NCI-H1436 (cell line): Measurements from ENCODE around the gene ATXN1.

Experiments used
- DNase-seq: peaks from one replicate; lab custom pipeline; 2025; lab: John Stamatoyannopoulos, UW

ATXN1 gene

GRCh38 chr6:16305788-16306187 is 455.5 kb downstream of the ATXN1 start:
- DNase-seq, result no peak

DNA sequence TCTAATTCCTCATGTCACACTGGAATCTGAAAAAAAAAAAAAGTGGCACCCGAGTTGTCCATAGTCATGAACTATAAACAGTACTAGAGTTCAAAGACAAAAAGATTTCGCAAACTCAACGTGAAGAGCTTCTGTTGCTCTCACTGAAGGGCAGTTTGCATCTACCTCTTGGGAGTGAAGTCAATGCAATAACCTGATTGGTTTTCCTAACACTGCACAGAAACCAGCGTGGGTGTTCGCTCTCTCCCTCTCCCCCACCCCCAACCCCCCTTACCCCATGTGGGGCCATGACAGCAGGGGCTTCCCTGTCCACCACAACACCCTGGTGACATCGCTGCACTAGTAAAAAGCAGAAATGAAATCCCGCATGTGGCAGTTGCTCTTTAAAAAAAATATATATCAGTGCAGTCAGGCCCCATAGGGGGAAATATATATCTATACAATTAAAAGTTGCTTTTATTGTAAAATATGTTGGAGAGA is 456.0 kb downstream of the ATXN1 start:
- DNase-seq, result no peak

GRCh38 chr6:16302721-16303552 is 458.3 kb downstream of the ATXN1 start:
- no peak for DNase-seq

DNA sequence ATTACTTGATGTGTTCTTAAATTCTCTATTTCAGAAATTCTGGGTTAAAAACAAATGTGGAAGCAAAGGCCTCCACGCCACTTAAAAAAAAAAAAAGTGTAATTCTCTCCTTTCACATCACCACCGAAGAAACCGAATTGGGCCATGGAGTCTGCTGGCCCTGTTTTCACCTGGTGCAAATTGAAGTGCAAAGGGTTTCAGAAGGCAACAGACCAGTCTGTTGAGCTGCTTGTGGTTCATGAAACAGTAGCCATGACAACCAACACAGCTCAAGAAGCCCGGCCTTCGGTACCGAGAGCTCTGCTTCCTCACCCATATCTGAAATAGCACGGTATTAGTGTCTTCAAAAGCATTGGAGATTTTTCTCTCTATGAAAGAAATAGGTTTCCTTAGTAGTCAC is 459.7 kb downstream of the ATXN1 start:
- DNase-seq, result no peak

- no peak for DNase-seq
Measured at GRCh38 chr6:16299861-16300260, 461.4 kb downstream of the ATXN1 start.

DNA sequence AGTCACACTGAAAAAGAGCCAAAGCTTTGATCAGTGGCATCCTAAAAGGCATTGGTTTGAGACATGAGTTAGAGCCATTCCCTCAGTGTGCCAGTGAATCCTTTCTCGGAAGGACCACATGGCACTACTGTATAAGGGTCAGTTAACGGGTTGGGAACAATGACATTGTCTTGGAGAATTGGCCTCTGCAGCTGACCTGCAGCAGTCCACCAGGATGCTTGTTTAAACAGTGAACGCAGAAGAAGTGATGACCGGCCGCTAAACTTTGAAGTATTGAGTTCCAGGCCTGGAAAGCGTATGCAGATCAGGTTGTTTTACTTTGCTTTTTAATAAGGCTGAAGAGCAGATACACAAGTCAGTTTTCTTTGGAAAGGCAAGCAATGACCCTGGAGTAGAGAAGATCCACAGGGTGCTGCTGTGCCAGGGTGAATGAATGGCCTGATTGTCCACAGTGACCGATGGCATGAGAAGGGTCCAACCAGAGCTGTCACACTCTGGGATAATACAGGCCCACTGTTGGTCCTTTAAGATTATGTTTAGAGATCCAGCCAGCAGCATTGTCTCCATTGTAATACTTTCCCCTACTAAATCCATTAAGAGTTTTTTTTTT is 465.1 kb downstream of the ATXN1 start:
- DNase-seq, result no peak

GRCh38 chr6:16295471-16295870 is 465.8 kb downstream of the ATXN1 start:
- no peak for DNase-seq

GRCh38 chr6:16295060-16295459 is 466.2 kb downstream of the ATXN1 start:
- DNase-seq, result no peak

GRCh38 chr6:16294371-16294770 is 466.9 kb downstream of the ATXN1 start:
- no peak for DNase-seq

DNA sequence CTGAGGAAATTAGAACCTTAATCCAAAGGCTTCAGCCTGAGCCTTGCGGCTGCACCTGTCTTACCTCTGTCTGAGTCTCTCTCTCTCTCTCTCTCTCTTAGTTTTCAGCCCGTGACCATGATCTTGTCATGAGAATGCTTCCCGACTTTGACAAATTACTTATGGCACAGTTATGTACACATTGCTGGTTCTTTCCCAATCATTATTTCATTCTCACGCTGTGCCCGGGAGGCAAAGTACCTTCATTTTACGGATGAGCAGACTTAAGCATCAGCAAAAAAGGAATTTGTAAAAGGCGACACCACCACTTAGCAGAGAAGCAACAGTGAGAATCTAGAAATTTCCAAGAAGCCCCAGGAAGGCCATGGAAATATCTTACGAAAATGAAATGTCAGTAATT is 468.3 kb downstream of the ATXN1 start:
- no peak for DNase-seq

- no peak for DNase-seq
Measured at GRCh38 chr6:16292432-16292831, 468.8 kb downstream of the ATXN1 start.

GRCh38 chr6:16291739-16292138 is 469.5 kb downstream of the ATXN1 start:
- DNase-seq, result no peak

- DNase-seq, result no peak
Measured at GRCh38 chr6:16288163-16288562, 473.1 kb downstream of the ATXN1 start.

GRCh38 chr6:16286151-16286522 is 475.1 kb downstream of the ATXN1 start:
- DNase-seq, result peak; percentile 1

- DNase-seq, result no peak
Measured at GRCh38 chr6:16285467-16286150, 475.7 kb downstream of the ATXN1 start.

- DNase-seq, result no peak
Measured at GRCh38 chr6:16284472-16284871, 476.8 kb downstream of the ATXN1 start.

DNA sequence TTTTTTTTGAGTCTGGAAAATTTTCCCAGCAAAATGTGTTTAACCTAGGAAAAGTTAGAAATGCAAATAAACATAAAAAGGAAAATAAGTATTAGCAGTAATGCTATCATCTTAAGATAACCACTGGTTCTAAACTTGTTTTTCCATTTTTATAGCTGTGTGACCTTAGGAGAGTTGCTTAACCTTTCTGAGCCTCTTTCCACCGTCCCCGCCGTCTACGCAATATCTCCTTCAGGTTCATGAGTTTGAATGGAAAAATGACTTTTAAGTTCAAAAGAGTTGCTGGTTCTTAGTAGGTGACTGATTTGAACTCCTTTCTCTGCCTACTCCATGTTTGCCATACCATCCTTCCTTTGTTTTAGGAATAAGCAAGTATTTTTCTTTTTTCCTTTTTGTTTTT is 478.9 kb downstream of the ATXN1 start:
- no peak for DNase-seq

DNA sequence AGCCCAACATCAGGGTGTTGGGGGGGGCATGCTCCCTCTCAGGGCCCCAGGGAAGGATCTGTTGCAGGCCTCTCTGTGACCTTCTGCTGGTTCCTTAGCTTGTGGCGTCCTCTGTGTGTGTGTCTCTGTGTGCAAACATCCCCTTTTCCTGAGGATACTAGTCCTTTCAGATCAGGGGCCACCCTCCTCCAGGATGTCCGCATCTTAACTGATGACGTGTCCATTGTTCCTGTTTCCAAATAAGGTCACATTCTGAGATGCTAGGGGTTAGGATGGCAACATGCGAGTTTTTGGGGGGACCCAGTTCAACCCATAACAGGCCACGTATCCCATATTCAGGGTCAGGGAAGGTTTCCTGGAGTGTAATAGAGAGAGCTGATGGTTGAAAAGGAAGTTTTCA is 482.0 kb downstream of the ATXN1 start:
- no peak for DNase-seq

GRCh38 chr6:16278750-16279149 is 482.5 kb downstream of the ATXN1 start:
- no peak for DNase-seq

- DNase-seq, result no peak
Measured at GRCh38 chr6:16278048-16278724, 483.1 kb downstream of the ATXN1 start.

DNA sequence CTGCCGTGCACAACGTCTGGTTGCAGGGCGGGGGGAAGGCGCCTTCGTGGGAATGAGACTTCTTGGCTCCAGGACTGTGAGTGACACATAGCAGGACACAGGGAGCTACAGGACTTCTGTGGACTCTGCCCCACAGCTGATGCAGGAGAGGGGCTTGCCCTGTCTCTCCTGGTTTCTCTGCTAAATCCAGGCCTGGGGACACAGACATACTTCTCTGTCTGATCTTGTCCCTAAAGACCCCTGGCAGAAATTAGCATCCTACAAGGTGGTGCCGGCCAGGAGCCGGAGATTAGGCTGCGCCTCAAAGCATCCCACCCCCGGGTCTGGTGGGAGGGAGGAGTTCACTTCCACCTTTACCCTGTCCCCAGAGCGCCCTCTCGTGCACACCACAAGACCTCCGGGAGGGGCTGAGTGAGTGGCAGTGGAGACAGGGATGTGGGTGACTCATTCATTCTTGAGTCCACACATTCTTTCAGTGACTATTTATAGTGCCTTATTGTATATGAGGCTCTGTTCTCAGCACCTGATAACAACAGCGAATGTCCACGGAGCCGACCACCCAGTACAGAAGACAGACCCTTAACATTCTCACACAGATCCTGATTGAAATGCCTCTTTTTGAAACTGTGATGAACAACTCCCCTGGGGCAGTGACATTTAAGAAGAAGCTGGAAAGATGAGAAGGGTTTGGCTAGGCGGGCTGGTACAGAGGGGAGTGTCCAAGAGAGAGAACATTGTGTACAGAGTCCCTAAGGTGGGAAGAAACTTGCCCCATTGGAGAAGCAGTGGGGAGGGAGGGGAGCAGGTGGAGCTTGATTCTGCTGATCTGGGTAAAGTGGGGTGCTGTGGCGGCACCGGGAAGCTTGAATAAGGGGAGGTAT is 483.9 kb downstream of the ATXN1 start:
- DNase-seq, result peak; percentile 3
